GM19452 (cell line): ENCODE measurements around the gene MKX.

Experiments used
- ATAC-seq: cut with Tn5 transposase; IDR thresholded peaks from one replicate; pipeline ENCODE4 v1.9.1; 2021; ENCODE audit not compliant: unreplicated experiment

MKX gene

DNA sequence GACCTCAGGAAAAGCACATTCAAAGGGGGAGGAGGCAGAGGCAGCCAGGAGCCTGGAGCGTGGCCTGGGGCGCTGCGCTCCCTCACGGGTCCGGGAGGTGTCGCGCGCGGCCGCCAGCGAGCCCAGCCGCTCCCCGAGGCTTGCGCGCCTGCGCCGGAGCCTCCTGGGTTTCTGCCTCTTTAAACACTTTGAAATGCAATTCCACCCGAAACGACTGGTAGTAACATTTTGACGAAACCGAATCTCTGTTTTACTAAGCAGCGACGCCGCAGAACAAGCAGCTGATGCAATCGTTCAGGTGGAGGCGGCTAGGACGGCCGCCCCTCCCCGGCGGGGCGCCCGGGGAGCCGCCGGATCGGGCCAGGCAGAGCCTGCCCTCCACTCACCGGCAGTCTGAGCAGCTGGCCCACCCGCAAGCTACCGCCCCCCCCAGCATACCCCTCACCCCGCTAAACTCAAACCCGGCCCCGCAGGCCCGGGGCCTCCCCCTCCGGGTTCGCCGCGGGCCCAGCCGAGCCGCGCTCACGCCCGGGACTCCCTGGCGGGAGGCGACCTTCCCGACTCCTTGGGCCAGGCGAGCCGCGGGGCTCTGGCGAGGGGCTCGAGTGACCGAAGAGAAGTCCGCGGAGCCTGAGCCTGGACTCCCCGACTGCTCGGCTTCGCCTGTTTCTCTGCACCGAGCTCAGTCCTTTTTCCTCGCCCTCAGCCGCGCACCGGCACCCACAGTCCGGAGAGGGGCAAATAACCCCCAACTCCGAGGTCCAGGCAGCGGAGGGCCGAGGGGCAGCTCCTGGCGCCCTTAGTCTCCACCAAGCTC is 3.2 kb downstream of the MKX start:
- ATAC-seq: peak; percentile 95

DNA sequence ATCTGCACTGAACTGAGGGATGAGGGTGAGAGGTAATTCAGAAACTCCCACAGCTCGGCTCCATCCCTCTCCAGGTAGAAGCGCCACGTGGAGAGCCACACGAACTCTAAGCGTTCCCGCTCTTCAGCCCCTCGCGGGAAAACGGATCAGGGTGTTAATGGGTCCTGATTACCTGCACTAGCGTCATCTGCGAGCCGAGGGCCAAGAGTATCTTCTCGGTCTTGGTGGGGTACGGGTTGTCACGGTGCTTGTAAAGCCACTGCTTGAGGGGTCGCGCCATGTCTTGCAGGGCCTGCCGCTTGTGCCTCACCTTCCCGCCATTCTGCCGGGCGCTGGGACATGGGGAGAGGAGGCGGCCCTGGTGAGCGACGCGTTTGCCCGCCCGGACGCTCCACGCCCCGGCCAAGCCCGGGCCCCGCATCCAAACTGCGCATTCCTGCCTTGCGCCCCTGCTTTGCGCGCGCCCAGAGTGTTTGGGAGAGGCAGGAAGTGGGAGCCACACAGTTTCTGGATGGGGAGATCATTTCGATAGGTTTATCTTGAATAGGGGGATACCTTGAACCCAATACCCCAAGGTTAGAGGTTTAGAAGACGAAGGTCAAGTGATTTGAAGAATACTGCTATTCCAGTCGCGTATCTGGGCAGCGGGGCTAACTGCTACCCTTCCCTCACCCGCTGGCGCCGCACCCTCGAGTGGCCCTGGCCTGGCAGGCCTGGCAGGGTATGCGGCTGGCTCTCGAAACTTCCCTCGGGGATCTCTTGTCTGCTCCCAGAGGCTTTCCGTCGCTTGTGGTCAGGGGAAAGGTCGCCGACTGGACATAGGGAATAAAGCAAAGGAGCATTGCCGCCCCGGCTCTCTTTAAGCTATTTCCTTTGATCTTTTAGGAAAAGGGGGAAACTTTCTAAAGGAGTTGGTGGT is 4.2 kb downstream of the MKX start:
- no peak for ATAC-seq

DNA sequence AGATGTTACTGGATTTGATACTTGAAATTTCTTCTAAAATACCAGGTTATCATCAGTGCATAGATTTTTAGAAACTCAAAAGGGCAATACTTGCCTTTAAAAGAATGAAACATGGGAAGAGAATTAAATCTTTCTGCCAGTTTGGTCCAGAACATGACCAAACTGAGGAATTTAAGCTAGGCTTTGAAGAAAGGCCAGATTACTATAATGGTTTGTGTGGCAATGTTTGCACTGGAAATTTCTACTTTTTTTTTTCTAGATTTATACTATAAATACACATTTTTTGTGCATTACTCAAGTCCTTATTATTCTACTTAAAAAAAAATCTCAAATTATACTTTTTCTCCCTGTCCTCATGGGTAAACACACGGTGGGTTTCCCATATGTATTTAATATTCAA is 9.2 kb downstream of the MKX start:
- ATAC-seq: no peak

DNA sequence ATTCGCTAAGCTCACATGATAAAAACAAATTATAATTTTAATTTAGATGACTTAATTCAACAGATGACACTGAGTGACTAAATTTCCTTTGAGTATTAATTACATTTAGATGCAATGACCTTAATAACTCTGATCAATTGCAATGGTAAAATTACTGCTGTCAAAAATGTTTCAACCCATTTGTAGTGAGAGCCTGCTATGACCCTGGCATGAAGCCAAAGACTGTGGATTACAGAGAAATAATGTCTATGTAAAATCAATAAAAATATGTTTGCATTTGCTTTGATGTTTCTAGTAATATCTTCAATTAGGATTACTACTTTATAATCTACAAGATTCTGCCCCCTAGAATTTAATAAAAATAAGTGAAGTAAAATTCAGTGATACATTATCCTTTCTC is 15.6 kb downstream of the MKX start:
- no peak for ATAC-seq

DNA sequence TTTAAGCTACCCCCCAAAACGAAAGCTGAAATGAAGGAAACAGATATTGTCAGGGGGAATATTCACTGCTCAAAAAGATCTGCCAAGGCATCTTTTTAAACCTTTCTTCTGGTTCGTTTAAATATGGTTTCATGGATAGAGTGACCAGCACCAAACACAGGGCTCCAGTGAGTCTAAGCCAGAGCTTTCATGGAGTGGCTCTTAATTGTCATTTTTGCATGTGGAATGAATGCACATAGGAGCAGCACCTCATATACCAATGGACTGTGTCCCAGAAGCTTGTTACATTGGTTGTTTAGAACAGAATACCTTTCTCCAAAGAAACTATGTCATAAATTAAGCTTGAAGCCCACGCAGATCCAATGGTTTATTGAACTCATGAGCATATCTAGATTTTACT is 17.3 kb downstream of the MKX start:
- no peak for ATAC-seq

DNA sequence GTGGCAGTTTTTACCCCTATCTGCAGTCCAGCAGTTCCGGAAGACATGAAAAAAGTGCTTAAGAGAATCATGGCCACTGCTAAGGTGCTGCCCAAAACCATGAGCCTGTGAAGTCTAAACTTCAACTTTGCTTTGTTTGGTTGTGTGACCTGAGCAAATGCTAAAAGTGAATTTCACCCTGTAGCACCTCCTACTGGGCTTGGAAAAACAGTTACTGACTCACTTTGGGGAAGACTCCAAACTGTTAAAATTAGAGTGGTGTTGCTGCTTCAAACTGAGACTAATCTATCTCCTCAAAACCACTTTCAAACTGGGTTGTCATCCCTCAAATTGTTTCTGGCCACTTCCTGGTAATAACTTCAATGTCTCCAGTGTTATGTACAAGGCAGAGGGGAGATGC is 21.3 kb downstream of the MKX start:
- no peak for ATAC-seq

DNA sequence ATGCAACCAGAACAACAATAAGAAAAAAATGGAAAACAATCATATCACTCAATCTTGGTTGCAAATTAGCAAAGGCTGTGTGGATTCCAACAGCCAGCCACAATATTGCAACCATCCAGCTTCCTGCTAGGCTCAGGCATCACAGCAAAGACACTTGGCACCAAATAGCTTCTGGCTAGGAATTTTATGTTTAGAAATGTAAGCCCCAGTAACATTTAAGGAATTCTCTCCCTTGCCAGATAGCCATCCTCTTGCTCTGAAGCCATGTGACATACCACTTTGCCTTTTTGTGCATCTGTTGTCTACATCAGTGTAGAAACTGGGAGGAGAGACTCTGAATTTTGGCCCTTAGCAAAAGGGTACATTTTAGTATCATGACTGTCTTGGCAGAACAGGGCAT is 22.2 kb downstream of the MKX start:
- ATAC-seq: no peak

DNA sequence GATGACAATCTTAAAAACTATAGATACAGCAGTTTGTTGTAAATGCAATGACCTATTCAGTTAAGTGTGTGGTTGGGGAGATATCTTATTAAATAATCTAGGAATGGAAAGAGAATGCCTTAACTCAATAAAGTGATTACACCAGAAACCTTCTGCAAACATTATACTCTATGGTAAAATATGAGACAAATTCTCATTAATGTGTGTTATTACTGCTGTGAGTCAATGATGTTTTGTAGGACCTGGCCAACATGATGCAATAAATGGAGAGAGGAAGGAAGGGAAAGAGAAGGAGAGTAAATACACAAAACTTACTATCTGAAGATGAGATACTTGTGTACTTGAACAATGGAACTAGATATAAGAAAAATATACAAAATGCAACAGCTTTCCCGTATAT is 25.1 kb downstream of the MKX start:
- no peak for ATAC-seq

GRCh38 chr10:27719052-27719451 is 26.6 kb downstream of the MKX start:
- no peak for ATAC-seq

- no peak for ATAC-seq
These were observed 27.8 kb downstream of the MKX start for GRCh38 chr10:27717861-27718260.

DNA sequence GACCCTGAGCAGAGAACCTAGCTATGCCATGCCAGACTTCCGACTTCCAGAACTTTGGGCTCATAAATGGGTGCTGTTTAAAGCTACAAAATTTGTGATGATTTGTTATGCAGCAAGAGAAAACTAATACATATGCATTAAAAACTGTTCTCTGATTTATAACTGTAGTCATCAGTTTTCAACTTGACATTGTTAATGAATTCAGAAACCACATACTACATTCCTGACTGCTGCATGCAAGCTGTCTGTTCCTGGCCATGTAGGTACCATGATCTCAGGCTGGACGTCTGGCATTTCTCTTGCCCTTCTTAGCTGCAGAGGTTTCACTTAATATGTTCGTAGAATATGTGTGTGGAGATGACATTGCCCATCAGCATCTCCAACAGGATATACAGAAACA is 28.4 kb downstream of the MKX start:
- ATAC-seq: no peak

GRCh38 chr10:27716521-27716920 is 29.1 kb downstream of the MKX start:
- ATAC-seq: no peak

DNA sequence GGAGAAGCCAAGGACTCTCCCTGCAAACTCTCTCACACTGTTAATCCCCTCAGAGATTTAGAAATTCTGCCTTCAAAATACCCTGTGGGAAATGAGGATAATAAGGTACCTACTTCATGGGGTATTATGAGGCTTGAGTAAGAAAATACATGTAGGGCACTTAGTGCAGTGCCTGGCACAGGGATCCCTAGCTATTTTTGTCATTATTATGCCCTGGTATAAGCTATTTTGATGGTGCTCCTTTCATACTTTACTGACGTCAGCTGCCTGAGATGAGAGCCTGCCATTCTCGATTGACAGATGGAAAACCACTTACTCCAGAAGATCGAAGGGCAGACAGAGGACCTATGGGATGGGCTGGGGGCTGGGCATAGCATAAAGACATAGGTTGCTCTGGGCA is 30.1 kb downstream of the MKX start:
- ATAC-seq: no peak

DNA sequence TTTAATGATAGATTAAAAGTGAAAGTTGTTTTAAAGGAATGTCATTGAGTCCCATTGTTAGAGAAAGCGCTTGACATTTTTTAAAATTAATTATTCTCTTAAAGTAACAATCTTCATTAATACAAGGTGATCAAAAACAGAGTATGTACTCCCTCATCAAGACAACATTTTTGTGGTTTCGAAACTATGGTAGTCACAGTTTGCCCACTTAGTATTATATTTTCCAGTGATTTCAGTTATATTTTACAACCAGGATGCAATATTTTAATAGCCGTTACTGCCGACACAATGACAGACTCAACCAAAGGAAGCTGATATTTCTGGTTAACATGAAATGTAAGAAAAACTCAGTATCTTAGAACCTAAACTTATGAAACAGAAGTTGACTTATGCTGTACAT is 31.3 kb downstream of the MKX start:
- ATAC-seq: no peak

- no peak for ATAC-seq
These were observed 31.7 kb downstream of the MKX start for GRCh38 chr10:27713941-27714340.

GRCh38 chr10:27710014-27710413 is 35.6 kb downstream of the MKX start:
- no peak for ATAC-seq

DNA sequence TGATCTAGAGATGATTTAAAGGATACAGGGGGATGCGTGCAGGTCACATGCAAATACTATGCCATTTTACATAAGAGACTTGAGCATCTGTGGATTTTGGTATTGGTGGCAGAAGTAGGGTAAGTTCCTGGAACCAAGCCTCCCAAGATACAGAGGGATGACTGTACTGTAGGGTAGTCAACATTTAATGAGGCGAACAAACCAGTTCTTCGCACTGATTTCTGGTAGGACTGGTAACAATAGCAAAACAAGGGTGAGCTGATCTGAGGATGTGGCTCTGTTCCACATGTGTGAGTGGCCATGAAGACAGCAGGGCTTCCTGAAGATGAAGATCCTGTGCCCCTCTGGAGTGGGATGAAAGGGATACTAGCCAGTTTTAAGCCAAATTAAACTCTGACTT is 36.3 kb downstream of the MKX start:
- ATAC-seq: no peak

- no peak for ATAC-seq
These were observed 43.6 kb downstream of the MKX start for GRCh38 chr10:27701938-27702537.

DNA sequence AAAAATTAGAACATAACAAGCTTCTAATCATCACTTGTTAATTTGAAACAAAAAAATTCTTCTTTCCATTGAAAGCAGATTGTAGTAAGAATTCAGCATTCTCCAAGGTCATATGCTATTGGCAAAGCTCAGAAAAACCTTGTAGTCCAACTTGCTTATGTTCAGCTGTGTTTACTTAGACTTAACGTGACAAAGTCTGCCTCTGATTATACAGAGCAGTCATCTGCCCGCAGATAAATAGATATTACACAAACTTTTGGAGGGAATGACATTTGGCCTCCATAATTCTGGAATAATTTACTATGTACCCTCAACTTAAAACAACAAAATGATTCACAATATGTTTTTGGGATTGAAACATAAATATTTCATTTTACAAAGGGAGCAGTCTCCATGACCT is 45.8 kb downstream of the MKX start:
- ATAC-seq: no peak

DNA sequence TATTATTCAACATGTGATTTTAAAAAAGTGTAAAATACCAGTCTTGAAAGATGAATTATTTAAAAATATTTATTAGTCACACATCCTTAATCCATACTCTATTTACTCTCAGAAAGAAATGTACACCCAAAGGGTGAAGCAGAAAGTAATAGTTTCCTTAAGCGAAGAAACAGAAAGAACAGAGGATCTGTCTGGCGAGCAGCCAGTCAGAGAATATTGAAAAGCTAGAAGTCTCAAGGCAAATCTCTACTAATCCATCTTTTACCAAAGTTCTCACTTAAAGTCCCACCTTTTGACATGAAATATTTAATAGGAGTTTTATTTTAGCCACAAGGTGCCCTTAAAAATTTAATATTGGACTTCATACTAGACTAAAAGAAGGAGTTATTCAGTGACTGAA is 46.7 kb downstream of the MKX start:
- no peak for ATAC-seq

DNA sequence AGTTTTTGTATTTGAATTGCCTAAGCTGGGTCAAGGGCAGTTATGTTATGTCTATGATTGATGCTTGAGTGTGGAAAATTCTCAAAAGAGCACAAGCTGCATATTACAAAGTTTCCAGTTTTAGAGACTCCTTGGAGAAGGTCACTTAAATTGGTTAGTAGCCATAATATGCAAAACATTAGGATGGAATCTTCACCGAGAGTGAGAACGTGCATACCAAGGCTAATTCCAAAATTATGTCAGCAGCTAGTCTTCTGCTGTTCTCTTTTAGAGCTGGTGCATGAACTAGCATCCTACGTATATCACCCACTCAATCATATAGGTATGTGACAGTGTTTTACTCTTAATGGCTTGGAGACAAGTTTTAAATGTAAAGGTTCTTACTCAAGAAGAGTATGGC is 49.2 kb downstream of the MKX start:
- ATAC-seq: no peak

DNA sequence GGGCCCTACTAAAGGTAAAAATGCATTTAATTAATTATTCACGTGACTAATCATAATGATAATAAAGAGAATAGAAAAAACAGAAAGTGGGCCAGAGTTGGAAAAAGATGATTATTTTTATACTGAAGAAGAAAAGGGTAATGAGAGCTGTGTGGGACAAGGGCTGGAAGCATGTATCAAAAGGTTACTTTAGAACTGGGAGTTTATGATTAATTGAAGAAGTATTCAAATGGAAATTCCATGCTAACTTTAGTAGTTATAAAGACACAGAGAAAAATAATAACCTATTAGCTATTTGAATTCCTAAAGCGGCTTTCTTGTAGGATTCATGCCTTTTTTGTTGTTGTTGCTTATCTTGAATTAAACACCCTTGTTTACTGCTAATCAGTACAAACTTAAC is 49.9 kb downstream of the MKX start:
- ATAC-seq: no peak
